SIG-M5 treated with dmso at 0.1 percent for 504 hours (cell line): Measurements from ENCODE around the gene PANK1.
A peak's percentile ranks its signal among the peaks of the same experiment; 100 is the strongest.

Experiments used
- DNase-seq: peaks from one replicate; lab custom pipeline; 2025; ENCODE audit not compliant: unreplicated experiment; lab: John Stamatoyannopoulos, UW

The PANK1 gene

GRCh38 chr10:89644967-89645741, at the start of gene PANK1:
TSS of gene PANK1 (minus strand) at chr10:89645242. CDS start at chr10:89644891, 351 bp downstream.
- DNase-seq, result peak; percentile 65

GRCh38 chr10:89693176-89693575, 48.1 kb upstream of the PANK1 start:
- no peak for DNase-seq

- DNase-seq, result no peak
Measured at GRCh38 chr10:89692416-89692815, 47.4 kb upstream of the PANK1 start.

- no peak for DNase-seq
Measured at GRCh38 chr10:89690027-89690426, 45.0 kb upstream of the PANK1 start.

GRCh38 chr10:89685936-89686335, 40.9 kb upstream of the PANK1 start:
- DNase-seq, result no peak

- DNase-seq, result no peak
Measured at GRCh38 chr10:89684604-89685003, 39.6 kb upstream of the PANK1 start.

GRCh38 chr10:89683883-89684282, 38.8 kb upstream of the PANK1 start:
- no peak for DNase-seq

- no peak for DNase-seq
Measured at GRCh38 chr10:89679986-89680385, 34.9 kb upstream of the PANK1 start.

- DNase-seq, result no peak
Measured at GRCh38 chr10:89677341-89677740, 32.3 kb upstream of the PANK1 start.

- DNase-seq, result no peak
Measured at GRCh38 chr10:89670926-89671325, 25.9 kb upstream of the PANK1 start.

- no peak for DNase-seq
Measured at GRCh38 chr10:89669985-89670384, 24.9 kb upstream of the PANK1 start.

- DNase-seq, result no peak
Measured at GRCh38 chr10:89668386-89669071, 23.5 kb upstream of the PANK1 start.

GRCh38 chr10:89666138-89666537, 21.1 kb upstream of the PANK1 start:
- DNase-seq, result no peak

- DNase-seq, result no peak
Measured at GRCh38 chr10:89665302-89665701, 20.3 kb upstream of the PANK1 start.

- no peak for DNase-seq
Measured at GRCh38 chr10:89664203-89664602, 19.2 kb upstream of the PANK1 start.

- no peak for DNase-seq
Measured at GRCh38 chr10:89663144-89663543, 18.1 kb upstream of the PANK1 start.

- no peak for DNase-seq
Measured at GRCh38 chr10:89662596-89662995, 17.6 kb upstream of the PANK1 start.

GRCh38 chr10:89659143-89660131, 14.4 kb upstream of the PANK1 start:
- no peak for DNase-seq

- DNase-seq, result no peak
Measured at GRCh38 chr10:89657302-89657701, 12.3 kb upstream of the PANK1 start.

- DNase-seq, result no peak
Measured at GRCh38 chr10:89655722-89656121, 10.7 kb upstream of the PANK1 start.

- DNase-seq, result no peak
Measured at GRCh38 chr10:89653410-89653869, 8.4 kb upstream of the PANK1 start.
